Lung (tissue), 12 donors: ENCODE data around the gene GSTT2B. TPM values are rescaled to one million over a fixed set of nuclear protein-coding genes. Genes with fewer than 3 reads are reported as not detected.
"Not testable (repeated sequence)": the region's sequence is repeated elsewhere in the genome, so short reads cannot be mapped to it uniquely, and the experiment has no call there.

ENCODE experiments used
- ATAC-seq: fragments of 200-7000 bp; cut with Tn5 transposase; one replicate; pipeline ENCODE4 v1.9.1; 2020; ENCODE audit warnings: moderate number of reproducible peaks; ENCODE audit not compliant: insufficient read depth, low FRiP score
- DNase-seq, 3 donors: peaks; one replicate each; pipeline ENCODE4 v3.0.0-alpha.2; 2013 to 2017
- H3K27ac ChIP-seq, 2 donors: one replicate each; pipeline ENCODE4 v1.5.1; 2013; ENCODE audit warnings: mild to moderate bottlenecking in 2 of 2, moderate library complexity in 2 of 2, control low read depth in 1 of 2, inconsistent platforms in 1 of 2, low read depth in 1 of 2, low read length in 1 of 2
- H3K27me3 ChIP-seq, 3 donors: one replicate each; pipeline ENCODE4 v1.5.1; 2013; ENCODE audit warnings: low read length in 2 of 3; ENCODE audit not compliant: control insufficient read depth in 3 of 3, insufficient read depth in 3 of 3
- H3K36me3 ChIP-seq, 4 donors: one replicate each; pipeline ENCODE4 v1.5.1; 2013; ENCODE audit warnings: low read length in 4 of 4, mild to moderate bottlenecking in 1 of 4, moderate library complexity in 1 of 4; ENCODE audit not compliant: control insufficient read depth in 4 of 4, insufficient read depth in 4 of 4
- H3K4me1 ChIP-seq, 5 donors: one replicate each; pipeline ENCODE4 v1.5.1; 2013; ENCODE audit warnings: low read length in 5 of 5, mild to moderate bottlenecking in 2 of 5, moderate library complexity in 1 of 5; ENCODE audit not compliant: control insufficient read depth in 5 of 5, insufficient read depth in 5 of 5
- H3K4me3 ChIP-seq: one replicate; pipeline ENCODE4 v1.5.1; 2013; ENCODE audit warnings: mild to moderate bottlenecking, control low read depth, moderate library complexity
- H3K9ac ChIP-seq, 2 donors: one replicate each; pipeline ENCODE4 v1.5.1; 2013; ENCODE audit warnings: low read length in 2 of 2, control low read depth in 1 of 2; ENCODE audit not compliant: insufficient read depth in 1 of 2
- H3K9me3 ChIP-seq, 4 donors: one replicate each; pipeline ENCODE4 v1.5.1; 2013; ENCODE audit warnings: low read length in 3 of 4, mild to moderate bottlenecking in 1 of 4, moderate library complexity in 1 of 4; ENCODE audit not compliant: control insufficient read depth in 4 of 4, insufficient read depth in 3 of 4
- WGBS, 2 donors: extraction: QIAGEN DNeasy Blood & Tissue Kit; methylation state at CpG; one replicate each; pipeline ENCODE4 v1.1.7; 2013; 5-methylcytosine and 5-hydroxymethylcytosine counted together
- polyA plus RNA-seq, 2 donors: library from polyadenylated mRNA; stranded (reverse); fragments of 200-250 nt; gene quantifications; one replicate each; pipeline ENCODE4 v1.2.1, GENCODE V29; 2013
- total RNA-seq, 2 donors: library from RNA; depleted of rRNA in 1 of 2; stranded (reverse); fragments of >200 nt in 1 of 2; gene quantifications; one replicate each; pipeline ENCODE4 v1.2.1, GENCODE V29; 2014 to 2021
- TF ChIP-seq, protein P1 (sequence below): IDR thresholded peaks from 2 replicates; pipeline ENCODE4 v1.5.1; 2012; ENCODE audit warnings: mild to moderate bottlenecking; ENCODE audit errors: control extremely low read depth, extremely low read depth
- donor health status: control.
- donor health status: control.
- donor health status: Bipolar disorder and iron deficiency.
- donor health status: healthy.
- donor health status: DM: yes; HTN: yes; CAD: no.

The GSTT2B gene
- total and polyA plus RNA-seq, 4 donors = 2.0 to 22.9 (median 15.6) TPM

- Histone ChIP-seq H3K36me3 (no peaks in the 10 kb centered on the region), H3K9me3 (no peaks in the 10 kb centered on the region), H3K27ac (no peak overlapping the region), H3K4me1 (no peaks in the 10 kb centered on the region), H3K4me3 (no peak overlapping the region), H3K9ac (no peak overlapping the region), H3K27me3 (no peaks in the 10 kb centered on the region)
- TF ChIP-seq, protein P1, sequence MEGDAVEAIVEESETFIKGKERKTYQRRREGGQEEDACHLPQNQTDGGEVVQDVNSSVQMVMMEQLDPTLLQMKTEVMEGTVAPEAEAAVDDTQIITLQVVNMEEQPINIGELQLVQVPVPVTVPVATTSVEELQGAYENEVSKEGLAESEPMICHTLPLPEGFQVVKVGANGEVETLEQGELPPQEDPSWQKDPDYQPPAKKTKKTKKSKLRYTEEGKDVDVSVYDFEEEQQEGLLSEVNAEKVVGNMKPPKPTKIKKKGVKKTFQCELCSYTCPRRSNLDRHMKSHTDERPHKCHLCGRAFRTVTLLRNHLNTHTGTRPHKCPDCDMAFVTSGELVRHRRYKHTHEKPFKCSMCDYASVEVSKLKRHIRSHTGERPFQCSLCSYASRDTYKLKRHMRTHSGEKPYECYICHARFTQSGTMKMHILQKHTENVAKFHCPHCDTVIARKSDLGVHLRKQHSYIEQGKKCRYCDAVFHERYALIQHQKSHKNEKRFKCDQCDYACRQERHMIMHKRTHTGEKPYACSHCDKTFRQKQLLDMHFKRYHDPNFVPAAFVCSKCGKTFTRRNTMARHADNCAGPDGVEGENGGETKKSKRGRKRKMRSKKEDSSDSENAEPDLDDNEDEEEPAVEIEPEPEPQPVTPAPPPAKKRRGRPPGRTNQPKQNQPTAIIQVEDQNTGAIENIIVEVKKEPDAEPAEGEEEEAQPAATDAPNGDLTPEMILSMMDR = no peak
- ATAC-seq (no peak), DNase-seq (peak in 1 of 3 donors; percentile 9)
- WGBS, 2 donors = 70 to 72% methylated on average over 5 of the region's 5 CpGs
These were observed 41.9 kb upstream of the GSTT2B start for GRCh38 chr22:24002851-24003250.

DNA sequence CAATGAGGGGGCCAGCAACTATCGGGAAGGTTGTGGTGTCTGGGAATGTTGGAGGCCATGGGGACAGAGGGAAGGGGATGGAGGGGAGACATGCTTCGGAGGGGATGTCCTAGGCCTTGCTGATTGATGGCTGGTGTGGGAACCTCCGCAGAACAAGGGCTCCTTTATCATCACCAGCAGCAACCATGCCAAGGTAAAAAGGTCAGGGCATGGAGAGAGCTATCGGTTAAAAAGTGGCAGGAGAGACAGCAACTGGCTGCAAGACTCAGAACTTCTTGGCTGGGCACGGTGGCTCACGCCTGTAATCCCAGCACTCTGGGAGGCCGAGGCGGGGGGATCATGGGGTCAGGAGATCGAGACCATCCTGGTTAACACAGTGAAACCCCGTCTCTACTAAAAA lies 41.3 kb upstream of the GSTT2B start:
- no peak for DNase-seq
- Histone ChIP-seq H3K27me3 (no peaks in the 10 kb centered on the region), H3K4me3 (no peak overlapping the region), H3K36me3 (no peaks in the 10 kb centered on the region), H3K27ac (no peak overlapping the region), H3K4me1 (no peaks in the 10 kb centered on the region), H3K9ac (no peak overlapping the region), H3K9me3 (no peaks in the 10 kb centered on the region)
- no peak for ATAC-seq
- 86 to 87% methylated on average over 10 of the region's 10 CpGs for WGBS, 2 donors
- TF ChIP-seq, protein P1 = no peak

GRCh38 chr22:24001314-24001713 lies 40.3 kb upstream of the GSTT2B start:
- TF ChIP-seq, protein P1 = no peak
- Histone ChIP-seq H3K4me3 (no peak overlapping the region), H3K9me3 (no peaks in the 10 kb centered on the region), H3K9ac (no peak overlapping the region), H3K4me1 (no peaks in the 10 kb centered on the region), H3K27me3 (no peaks in the 10 kb centered on the region), H3K36me3 (no peaks in the 10 kb centered on the region), H3K27ac (no peak overlapping the region)
- WGBS, 2 donors = 86 to 88% methylated on average over 9 of the region's 9 CpGs
- ATAC-seq = no peak
- DNase-seq = no peak

- not testable (repeated sequence) for H3K9me3 ChIP-seq, H3K4me3 ChIP-seq, H3K9ac ChIP-seq, DNase-seq, H3K36me3 ChIP-seq, ATAC-seq, H3K27ac ChIP-seq, H3K4me1 ChIP-seq, H3K27me3 ChIP-seq
- WGBS, 2 donors = 80 to 82% methylated on average over 7 of the region's 7 CpGs
These were observed 38.8 kb upstream of the GSTT2B start for GRCh38 chr22:23999779-24000178.
